Transverse colon (tissue), 4 donors: ENCODE results near the gene PIAS3. TPM values are rescaled to one million over a fixed set of nuclear protein-coding genes. Genes with fewer than 3 reads are reported as not detected.

Source experiments
- DNase-seq: peaks from one replicate; pipeline ENCODE4 v3.0.0-alpha.2; 2019
- H3K27ac ChIP-seq, 4 donors: fragments of 200-600 bp; sonication (generic); 2 replicates each; pipeline ENCODE4 v1.5.1; 2016 to 2018; ENCODE audit warnings: inconsistent platforms in 4 of 4
- H3K27me3 ChIP-seq: fragments of 200-600 bp; sonication (generic); 2 replicates; pipeline ENCODE4 v1.5.1; 2017; ENCODE audit warnings: inconsistent platforms
- H3K36me3 ChIP-seq, 4 donors: fragments of 200-600 bp; sonication (generic); 2 replicates each; pipeline ENCODE4 v1.5.1; 2017 to 2019; ENCODE audit warnings: inconsistent platforms in 4 of 4
- H3K4me1 ChIP-seq, 4 donors: fragments of 200-600 bp; sonication (generic); 2 replicates each; pipeline ENCODE4 v1.5.1; 2017 to 2020; ENCODE audit warnings: inconsistent platforms in 4 of 4
- H3K4me3 ChIP-seq, 4 donors: fragments of 200-600 bp; sonication (generic); 1 replicate in 1 of 4; 2 replicates in 3 of 4; pipeline versions ENCODE4 v1.5.1 to v1.6.1; 2017 to 2019; ENCODE audit warnings: inconsistent platforms in 4 of 4
- H3K9me3 ChIP-seq, 2 donors: fragments of 200-600 bp; sonication (generic); 2 replicates each; pipeline ENCODE4 v1.5.1; 2017 to 2019; ENCODE audit warnings: inconsistent platforms in 2 of 2
- CTCF ChIP-seq, 5 experiments: fragments of 200-600 bp in 3 of 5; fragments of 450-650 bp in 2 of 5; sonication (generic) in 3 of 5; IDR thresholded peaks; 1 replicate in 2 of 5; 2 replicates in 3 of 5; pipeline ENCODE4 v1.5.1; 2016 to 2017; ENCODE audit warnings: antibody characterized with exemption in 5 of 5, inconsistent platforms in 3 of 5, mild to moderate bottlenecking in 2 of 5, moderate library complexity in 1 of 5
- EP300 ChIP-seq: sonication (generic); formaldehyde crosslinking; IDR thresholded peaks from one replicate; pipeline ENCODE4 v1.6.1; 2017; ENCODE audit warnings: antibody characterized with exemption, low read depth
- POLR2A ChIP-seq: fragments of 450-650 bp; IDR thresholded peaks from one replicate; pipeline ENCODE4 v1.6.1; 2016; ENCODE audit warnings: antibody characterized with exemption, mild to moderate bottlenecking, moderate library complexity
- POLR2AphosphoS5 ChIP-seq, 3 donors: sonication (generic); formaldehyde crosslinking; IDR thresholded peaks; one replicate each; pipeline ENCODE4 v1.6.1; 2016; ENCODE audit warnings: antibody characterized with exemption in 3 of 3
- WGBS, 2 donors: methylation state at CpG; one replicate each; pipeline ENCODE4 v1.1.5; 2018; ENCODE audit warnings: low coverage in 1 of 2; 5-methylcytosine and 5-hydroxymethylcytosine counted together
- in situ Hi-C, 4 donors: fragments of 200-750 bp; cut with MboI; loops; one replicate each; pipeline versions ENCODE4 v1.15.0 to v1.15.1; 2017; ENCODE audit warnings: low sequenced_read_pairs in 3 of 4, low pct_ligation_motif_present in 1 of 4, low pct_unique_long_range_greater_than_20kb in 1 of 4
- intact Hi-C: fragments of 100-400 bp; cut with DNase I; formaldehyde crosslinking; loops from one replicate; pipeline ENCODE4 v1.15.1; 2023; ENCODE audit warnings: low total_unique reads
- total RNA-seq, 4 donors: library from RNA; depleted of rRNA; stranded (reverse); fragments of >200 nt; gene quantifications; one replicate each; pipeline ENCODE4 v1.1.0, GENCODE V29; 2016

Gene PIAS3
- total RNA-seq, 4 donors from 2014 or later, result 10.2 to 71.6 (median 17.8) TPM

DNA sequence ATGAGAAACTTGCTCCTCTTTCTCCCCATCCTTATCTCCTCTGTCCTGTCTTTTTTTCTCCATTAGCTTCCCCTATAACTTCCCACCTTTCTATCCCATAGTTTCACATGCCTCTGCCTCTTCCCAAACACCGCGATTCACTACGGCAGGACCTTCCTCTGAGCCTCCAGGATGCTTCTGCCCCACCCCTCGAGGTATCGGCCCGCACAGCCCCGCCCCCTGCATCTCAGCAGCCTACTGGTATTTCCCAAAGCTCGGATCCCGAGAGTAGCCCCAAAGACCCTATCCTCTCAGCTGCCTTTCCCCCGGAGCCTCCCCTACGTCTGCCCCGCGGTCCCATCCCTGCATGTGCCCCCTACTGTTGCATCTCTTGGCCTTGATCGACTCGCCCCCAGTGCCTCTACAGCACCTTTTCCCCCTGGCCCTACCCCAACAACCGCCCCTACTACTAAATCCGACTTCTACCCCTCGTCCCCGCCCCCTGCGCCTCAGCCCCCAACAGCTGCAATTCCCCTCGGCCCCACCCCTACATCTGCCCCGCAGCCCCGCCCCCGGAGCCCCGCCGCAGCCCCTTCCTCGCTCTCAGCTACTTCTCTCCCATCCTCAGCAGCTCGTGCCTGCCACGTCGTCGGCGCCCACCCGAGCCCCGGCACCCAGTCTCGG lies 512 bp downstream of the PIAS3 start:
- in situ Hi-C loops, result no loop called here

GRCh38 chr1:145857170-145857569 lies 1.7 kb downstream of the PIAS3 start:
- in situ Hi-C loops, result no loop called here
- TF ChIP-seq POLR2A, result no peak
- TF ChIP-seq CTCF (IDR thresholded peaks at IDR 0.05), result no peak
- TF ChIP-seq EP300, result no peak
- TF ChIP-seq POLR2AphosphoS5 (IDR thresholded peaks at IDR 0.05), result no peak
- Histone ChIP-seq H3K4me3 (no peak overlapping the region), H3K9me3 (no peaks in the 10 kb centered on the region), H3K27me3 (no peaks in the 10 kb centered on the region), H3K36me3 (peaks cover 0 to 26% (median 7%) of the 10 kb centered on the region in 4 donors), H3K4me1 (peaks cover 6 to 17% (median 13%) of the 10 kb centered on the region in 4 donors), H3K27ac (no peak overlapping the region)
- WGBS, 2 donors, result 88% methylated on average over 4 of the region's 4 CpGs; no CpG with 5 or more reads in 1 of the 2 donors
- intact Hi-C loops, result no loop called here
- DNase-seq, result no peak

More for the DNA sequence above, 512 bp downstream of the PIAS3 start:
- peak; percentile 75 for DNase-seq
- peaks cover 0 to 16% (median 6%) of the 10 kb centered on the region in 4 donors for H3K36me3 ChIP-seq
- intact Hi-C loops, result no loop called here
- no peaks in the 10 kb centered on the region for H3K27me3 ChIP-seq
- H3K9me3 ChIP-seq, result no peaks in the 10 kb centered on the region
- H3K4me1 ChIP-seq, result peaks cover 6 to 17% (median 13%) of the 10 kb centered on the region in 4 donors
- 0% methylated on average over 3 to 17 of the region's 35 CpGs for WGBS, 2 donors
- H3K27ac ChIP-seq, result peak overlapping the region; percentile 90 to 94 (median 92)
- TF ChIP-seq POLR2A, result no peak
- TF ChIP-seq EP300, result no peak
- TF ChIP-seq CTCF (IDR thresholded peaks at IDR 0.05), result no peak
- TF ChIP-seq POLR2AphosphoS5 (IDR thresholded peaks at IDR 0.05), result no peak
- H3K4me3 ChIP-seq, result peak overlapping the region; percentile 64 to 89 (median 80)

DNA sequence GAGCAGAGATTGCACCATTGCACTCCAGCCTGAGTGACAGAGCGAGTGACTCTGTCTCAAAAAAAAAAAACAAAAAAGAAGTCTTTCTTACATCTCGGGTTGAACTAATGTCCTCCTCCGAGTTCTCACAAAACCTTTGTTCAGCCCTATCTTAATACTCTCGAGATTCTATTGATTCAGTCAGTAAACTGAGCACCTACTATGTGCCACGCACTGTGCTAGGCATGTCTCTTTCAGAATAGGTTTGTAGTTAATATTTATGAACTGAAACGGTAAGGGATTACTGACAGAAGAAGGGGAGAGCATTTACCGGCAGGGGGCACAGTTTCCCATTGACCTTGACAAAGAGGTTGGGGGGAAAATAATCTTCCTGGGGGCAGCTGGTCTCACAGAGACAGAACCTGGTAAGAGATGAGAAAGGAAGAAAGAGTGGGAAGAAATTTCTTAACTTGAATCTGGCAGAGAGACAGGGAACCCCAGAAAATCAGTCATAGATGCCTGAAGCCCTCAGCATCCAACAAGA lies 3.4 kb downstream of the PIAS3 start:
- no peaks in the 10 kb centered on the region for H3K9me3 ChIP-seq
- TF ChIP-seq POLR2AphosphoS5 (IDR thresholded peaks at IDR 0.05) (no peak), CTCF (IDR thresholded peaks at IDR 0.05) (no peak), POLR2A (no peak), EP300 (no peak)
- H3K4me1 ChIP-seq, result peaks cover 6 to 17% (median 13%) of the 10 kb centered on the region in 4 donors
- H3K4me3 ChIP-seq, result no peak overlapping the region
- in situ Hi-C loops, result no loop called here
- no peaks in the 10 kb centered on the region for H3K27me3 ChIP-seq
- intact Hi-C loops, result no loop called here
- H3K27ac ChIP-seq, result no peak overlapping the region
- peaks cover 0 to 36% (median 9%) of the 10 kb centered on the region in 4 donors for H3K36me3 ChIP-seq
- DNase-seq, result no peak
- 78 to 82% methylated on average over 7 of the region's 7 CpGs for WGBS, 2 donors

GRCh38 chr1:145849356-145850160 lies 9.3 kb downstream of the PIAS3 start:
- Histone ChIP-seq H3K27me3 (no peaks in the 10 kb centered on the region), H3K36me3 (peaks cover 0 to 29% (median 12%) of the 10 kb centered on the region in 4 donors), H3K9me3 (no peaks in the 10 kb centered on the region), H3K27ac (peak overlapping the region in 1 of 4 donors; percentile 0), H3K4me3 (no peak overlapping the region), H3K4me1 (peaks cover 0 to 16% (median 11%) of the 10 kb centered on the region in 4 donors)
- TF ChIP-seq EP300 (no peak), POLR2A (no peak), CTCF (IDR thresholded peaks at IDR 0.05) (peak in 1 of 5 experiments; percentile 9), POLR2AphosphoS5 (IDR thresholded peaks at IDR 0.05) (no peak)
- no peak for DNase-seq
- intact Hi-C loops, result loop anchor here (10.0 kb wide), 1 partner anchor 165 kb away; no protein-coding TSS in a partner anchor
- in situ Hi-C loops, result no loop called here
- WGBS, 2 donors, result 76 to 78% methylated on average over 4 to 15 of the region's 15 CpGs
